ENCODE measurements around the gene TRAPPC11. TPM values are rescaled to one million over a fixed set of nuclear protein-coding genes. Genes with fewer than 3 reads are reported as not detected.
A peak's percentile ranks its signal among the peaks of the same experiment; 100 is the strongest.

Gene TRAPPC11
- total RNA-seq, 1 donor from 2014 or later, result 45.4 TPM

GRCh38 chr4:183645326-183645725 is 13.8 kb upstream of the TRAPPC11 start:
- Mint-ChIP-seq H3K4me3 (no peak overlapping the region), H3K4me1 (ENCODE audit: unreplicated experiment) (no peaks in the 10 kb centered on the region), H3K9me3 (no peaks in the 10 kb centered on the region), H3K27ac (no peak overlapping the region), H3K36me3 (peaks cover 8% of the 10 kb centered on the region), H3K27me3 (no peaks in the 10 kb centered on the region)
- DNase-seq (ENCODE audit: extremely low spot score, unreplicated experiment), result no peak
- TF ChIP-seq, protein P1, sequence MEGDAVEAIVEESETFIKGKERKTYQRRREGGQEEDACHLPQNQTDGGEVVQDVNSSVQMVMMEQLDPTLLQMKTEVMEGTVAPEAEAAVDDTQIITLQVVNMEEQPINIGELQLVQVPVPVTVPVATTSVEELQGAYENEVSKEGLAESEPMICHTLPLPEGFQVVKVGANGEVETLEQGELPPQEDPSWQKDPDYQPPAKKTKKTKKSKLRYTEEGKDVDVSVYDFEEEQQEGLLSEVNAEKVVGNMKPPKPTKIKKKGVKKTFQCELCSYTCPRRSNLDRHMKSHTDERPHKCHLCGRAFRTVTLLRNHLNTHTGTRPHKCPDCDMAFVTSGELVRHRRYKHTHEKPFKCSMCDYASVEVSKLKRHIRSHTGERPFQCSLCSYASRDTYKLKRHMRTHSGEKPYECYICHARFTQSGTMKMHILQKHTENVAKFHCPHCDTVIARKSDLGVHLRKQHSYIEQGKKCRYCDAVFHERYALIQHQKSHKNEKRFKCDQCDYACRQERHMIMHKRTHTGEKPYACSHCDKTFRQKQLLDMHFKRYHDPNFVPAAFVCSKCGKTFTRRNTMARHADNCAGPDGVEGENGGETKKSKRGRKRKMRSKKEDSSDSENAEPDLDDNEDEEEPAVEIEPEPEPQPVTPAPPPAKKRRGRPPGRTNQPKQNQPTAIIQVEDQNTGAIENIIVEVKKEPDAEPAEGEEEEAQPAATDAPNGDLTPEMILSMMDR (conservative IDR thresholded peaks at IDR 0.05), result no peak

GRCh38 chr4:183657564-183657963 is 1.5 kb upstream of the TRAPPC11 start:
- DNase-seq (ENCODE audit: extremely low spot score, unreplicated experiment), result no peak
- Mint-ChIP-seq H3K27ac (no peak overlapping the region), H3K4me1 (ENCODE audit: unreplicated experiment) (peaks cover 17% of the 10 kb centered on the region), H3K36me3 (peaks cover 27% of the 10 kb centered on the region), H3K4me3 (peak overlapping the region; percentile 90), H3K27me3 (no peaks in the 10 kb centered on the region), H3K9me3 (no peaks in the 10 kb centered on the region)
- TF ChIP-seq, protein P1 (conservative IDR thresholded peaks at IDR 0.05), result no peak

DNA sequence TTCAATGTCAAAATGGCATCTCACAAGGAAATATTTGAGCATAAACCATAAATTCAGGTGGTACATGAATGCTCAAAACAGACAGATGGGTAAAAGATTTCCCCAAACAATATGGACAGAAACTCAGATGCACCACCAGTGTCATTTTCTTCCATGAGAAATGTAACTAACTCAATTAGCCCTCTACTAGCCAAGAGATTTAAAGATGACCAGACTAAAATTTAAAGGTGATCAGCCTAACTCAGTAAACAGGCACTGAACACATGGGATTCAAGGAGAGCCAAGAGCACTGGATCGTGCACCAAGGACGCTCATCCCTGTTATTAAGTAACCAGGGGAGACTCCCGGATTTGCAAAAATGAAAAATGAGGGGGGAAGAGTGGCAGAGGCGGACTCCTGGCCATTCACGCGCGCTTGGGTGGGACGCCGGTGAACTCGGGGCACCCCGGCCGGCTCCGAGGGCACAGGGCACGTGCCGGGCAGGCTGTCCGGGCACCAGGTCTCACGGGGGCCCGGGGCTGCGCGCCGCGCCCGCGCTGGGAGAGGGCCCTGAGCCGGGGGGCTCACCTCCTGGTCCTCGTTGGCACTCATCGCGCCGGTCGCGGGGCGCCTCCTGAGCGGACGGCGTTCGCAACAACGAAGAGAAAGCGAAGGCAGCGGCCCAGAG is 598 bp upstream of the TRAPPC11 start:
- Mint-ChIP-seq H3K4me1 (ENCODE audit: unreplicated experiment) (peaks cover 17% of the 10 kb centered on the region), H3K4me3 (peak overlapping the region; percentile 90), H3K27me3 (no peaks in the 10 kb centered on the region), H3K9me3 (no peaks in the 10 kb centered on the region), H3K36me3 (peaks cover 18% of the 10 kb centered on the region), H3K27ac (peak overlapping the region; percentile 92)
- TF ChIP-seq, protein P1 (conservative IDR thresholded peaks at IDR 0.05), result no peak
- no peak for DNase-seq (ENCODE audit: extremely low spot score, unreplicated experiment)

DNA sequence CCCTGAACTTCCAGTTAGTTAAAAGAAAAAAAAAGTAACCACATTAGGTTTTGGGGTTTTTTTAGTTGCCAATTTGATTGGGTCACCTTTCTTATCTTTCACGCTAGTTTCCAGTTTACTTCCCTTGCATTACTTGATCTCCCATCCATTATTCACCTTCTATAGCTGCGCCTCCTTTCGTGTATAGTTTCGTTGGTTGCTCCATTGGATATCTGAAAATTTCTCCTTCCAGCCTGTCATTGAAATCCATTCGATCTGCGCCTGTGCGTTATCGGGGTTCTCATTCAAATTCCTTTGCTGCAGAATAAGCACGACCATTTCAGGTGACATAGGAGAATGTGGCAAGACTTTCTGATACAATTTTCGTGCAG is 764 bp downstream of the TRAPPC11 start:
- H3K27me3 Mint-ChIP-seq, result no peaks in the 10 kb centered on the region
- TF ChIP-seq, protein P1 (conservative IDR thresholded peaks at IDR 0.05), result no peak
- H3K36me3 Mint-ChIP-seq, result peaks cover 13% of the 10 kb centered on the region
- H3K9me3 Mint-ChIP-seq, result no peaks in the 10 kb centered on the region
- DNase-seq (ENCODE audit: extremely low spot score, unreplicated experiment), result no peak
- peak overlapping the region; percentile 90 for H3K4me3 Mint-ChIP-seq
- peak overlapping the region; percentile 75 for H3K27ac Mint-ChIP-seq
- peaks cover 17% of the 10 kb centered on the region for H3K4me1 Mint-ChIP-seq (ENCODE audit: unreplicated experiment)

DNA sequence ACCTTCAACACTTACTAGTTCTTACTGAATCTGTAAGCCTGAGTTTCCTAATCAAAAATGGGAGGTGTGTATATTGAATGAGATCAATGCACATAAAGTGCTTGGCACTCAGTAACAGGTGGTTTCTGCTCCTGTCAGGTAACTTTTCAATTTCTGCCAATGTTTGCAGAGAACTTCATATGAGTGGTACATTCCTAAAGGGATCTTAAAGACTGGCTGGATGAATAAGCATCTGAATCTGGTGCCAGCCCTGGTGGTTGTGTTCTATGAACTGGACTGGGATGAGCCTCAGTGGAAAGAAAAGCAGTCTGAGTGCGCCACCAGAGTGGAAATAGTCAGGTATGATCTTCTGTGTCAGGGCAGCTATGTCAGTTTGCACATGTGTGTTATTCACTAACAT is 7.0 kb downstream of the TRAPPC11 start:
- Mint-ChIP-seq H3K4me3 (no peak overlapping the region), H3K4me1 (ENCODE audit: unreplicated experiment) (peaks cover under 1% of the 10 kb centered on the region), H3K36me3 (peaks cover 17% of the 10 kb centered on the region), H3K9me3 (no peaks in the 10 kb centered on the region), H3K27me3 (no peaks in the 10 kb centered on the region), H3K27ac (no peak overlapping the region)
- TF ChIP-seq, protein P1 (conservative IDR thresholded peaks at IDR 0.05), result no peak
- no peak for DNase-seq (ENCODE audit: extremely low spot score, unreplicated experiment)

Measured in type B pancreatic cell (in vitro differentiated cells).